CD8-positive, alpha-beta memory T cell (primary cell): Measurements from ENCODE around the gene SLC16A2. TPM values are rescaled to one million over a fixed set of nuclear protein-coding genes. Genes with fewer than 3 reads are reported as not detected.

Experiments
- CTCF ChIA-PET: fragments of 350-600 bp; sonication (Branson Sonifier 250); formaldehyde crosslinking; loops from one replicate; lab custom pipeline; 2021; ENCODE audit warnings: antibody characterized with exemption; lab: Charles Lee
- POLR2A ChIA-PET: fragments of 350-600 bp; sonication (Branson Sonifier 250); formaldehyde crosslinking; loops from one replicate; lab custom pipeline; 2021; ENCODE audit warnings: antibody characterized with exemption; lab: Charles Lee
- DNase-seq, 5 donors: peaks; one replicate each; pipeline versions ENCODE4 v3.0.0 to v3.0.0-alpha.2; 2020 to 2022; ENCODE audit warnings: mixed read lengths in 1 of 5
- H3K27ac ChIP-seq: one replicate; pipeline ENCODE4 v1.7.0; 2013; ENCODE audit warnings: low read depth, mild to moderate bottlenecking, low read length, moderate library complexity
- H3K27me3 ChIP-seq: 2 replicates; pipeline ENCODE4 v1.7.0; 2013; ENCODE audit warnings: low read length, mild to moderate bottlenecking; ENCODE audit not compliant: insufficient read depth, poor library complexity, severe bottlenecking
- H3K36me3 ChIP-seq: 2 replicates; pipeline ENCODE4 v1.7.0; 2013; ENCODE audit warnings: mild to moderate bottlenecking, low read length, moderate library complexity; ENCODE audit not compliant: insufficient read depth
- H3K4me1 ChIP-seq: 2 replicates; pipeline ENCODE4 v1.7.0; 2013; ENCODE audit warnings: mild to moderate bottlenecking, low read length, moderate library complexity; ENCODE audit not compliant: insufficient read depth
- H3K4me3 ChIP-seq: 2 replicates; pipeline ENCODE4 v1.7.0; 2013; ENCODE audit warnings: mild to moderate bottlenecking, low read length
- H3K9me3 ChIP-seq: 2 replicates; pipeline ENCODE4 v1.7.0; 2013; ENCODE audit warnings: mild to moderate bottlenecking, low read length
- H3K27ac Mint-ChIP-seq, 8 donors: one replicate each; pipeline ENCODE4 v1.8.0; 2020 to 2021; ENCODE audit warnings: mixed read lengths in 8 of 8, mild to moderate bottlenecking in 6 of 8, inconsistent platforms in 3 of 8, moderate library complexity in 3 of 8
- H3K27me3 Mint-ChIP-seq, 2 donors: one replicate each; pipeline ENCODE4 v1.8.0; 2020 to 2021; ENCODE audit warnings: mixed read lengths in 2 of 2, mild to moderate bottlenecking in 1 of 2, moderate library complexity in 1 of 2
- H3K36me3 Mint-ChIP-seq, 3 donors: one replicate each; pipeline ENCODE4 v1.8.0; 2020 to 2021; ENCODE audit warnings: mixed read lengths in 3 of 3, inconsistent platforms in 1 of 3, mild to moderate bottlenecking in 1 of 3
- H3K4me1 Mint-ChIP-seq, 3 donors: one replicate each; pipeline ENCODE4 v1.8.0; 2020 to 2021; ENCODE audit warnings: mixed read lengths in 3 of 3, inconsistent platforms in 1 of 3, mild to moderate bottlenecking in 1 of 3
- H3K4me3 Mint-ChIP-seq, 7 donors: one replicate each; pipeline ENCODE4 v1.8.0; 2020 to 2021; ENCODE audit warnings: mixed read lengths in 7 of 7, mild to moderate bottlenecking in 6 of 7, moderate library complexity in 4 of 7, inconsistent platforms in 2 of 7
- H3K9me3 Mint-ChIP-seq, 5 donors: one replicate each; pipeline ENCODE4 v1.8.0; 2020 to 2022; ENCODE audit warnings: mixed read lengths in 5 of 5, mild to moderate bottlenecking in 3 of 5, moderate library complexity in 2 of 5, inconsistent platforms in 1 of 5
- polyA plus RNA-seq: library from polyadenylated mRNA; unstranded; fragments of 300-500 nt; fragmentation: Illumina TruSeq; gene quantifications from one replicate; pipeline ENCODE4 v1.2.3, GENCODE V29; 2021
- total RNA-seq, 2 experiments: library from RNA; stranded (reverse); gene quantifications; one replicate each; pipeline ENCODE4 v1.2.3, GENCODE V29; 2021

SLC16A2 gene
- total and polyA plus RNA-seq, 3 experiments from 2014 or later, result 0.24 to 0.78 (median 0.46) TPM

GRCh38 chrX:74408304-74408703 lies 13.0 kb upstream of the SLC16A2 start:
- no peak overlapping the region for H3K4me3 Mint-ChIP-seq
- no peak overlapping the region for H3K27ac ChIP-seq
- DNase-seq, result no peak
- ChIA-PET CTCF (no interaction called here), POLR2A (no interaction called here)
- no peaks in the 10 kb centered on the region for H3K36me3 Mint-ChIP-seq
- H3K27ac Mint-ChIP-seq, result no peak overlapping the region
- H3K9me3 Mint-ChIP-seq, result no peaks in the 10 kb centered on the region
- H3K4me1 ChIP-seq, result no peaks in the 10 kb centered on the region
- H3K27me3 ChIP-seq, result no peaks in the 10 kb centered on the region
- no peaks in the 10 kb centered on the region for H3K36me3 ChIP-seq
- H3K9me3 ChIP-seq, result no peaks in the 10 kb centered on the region
- H3K4me1 Mint-ChIP-seq, result peaks cover 0 to 2% (median 0%) of the 10 kb centered on the region in 3 donors
- peaks cover 0 to 2% of the 10 kb centered on the region in 2 donors for H3K27me3 Mint-ChIP-seq
- H3K4me3 ChIP-seq, result no peak overlapping the region

DNA sequence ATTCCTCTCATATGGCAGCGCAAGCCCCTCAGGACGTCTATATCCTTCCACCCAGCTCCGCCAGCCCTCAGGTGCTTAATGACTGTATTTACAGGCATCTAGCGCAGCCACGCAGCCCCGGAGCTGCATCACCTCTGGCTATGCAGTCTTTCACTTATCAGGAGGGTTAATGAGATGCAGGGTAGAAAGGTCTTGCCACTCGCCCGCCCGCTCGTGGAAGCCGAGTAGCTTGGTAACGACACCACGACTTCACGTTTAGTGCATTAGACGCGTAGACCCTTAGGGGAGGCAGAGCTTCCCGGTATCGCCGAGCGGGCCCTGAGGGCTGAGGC lies 1.5 kb upstream of the SLC16A2 start:
- Mint-ChIP-seq H3K36me3 (no peaks in the 10 kb centered on the region), H3K27me3 (peaks cover 28 to 30% of the 10 kb centered on the region in 2 donors), H3K4me1 (peaks cover 6 to 18% (median 10%) of the 10 kb centered on the region in 3 donors), H3K9me3 (no peaks in the 10 kb centered on the region), H3K4me3 (peak overlapping the region; percentile 66 to 88 (median 83)), H3K27ac (peak overlapping the region in 1 of 8 donors; percentile 59)
- H3K4me3 ChIP-seq, result peak overlapping the region; percentile 39
- POLR2A ChIA-PET, result no interaction called here
- no peaks in the 10 kb centered on the region for H3K36me3 ChIP-seq
- no peaks in the 10 kb centered on the region for H3K9me3 ChIP-seq
- H3K4me1 ChIP-seq, result no peaks in the 10 kb centered on the region
- no peak overlapping the region for H3K27ac ChIP-seq
- CTCF ChIA-PET, result no interaction called here
- no peaks in the 10 kb centered on the region for H3K27me3 ChIP-seq
- DNase-seq, result peak in 1 of 5 donors; percentile 5

DNA sequence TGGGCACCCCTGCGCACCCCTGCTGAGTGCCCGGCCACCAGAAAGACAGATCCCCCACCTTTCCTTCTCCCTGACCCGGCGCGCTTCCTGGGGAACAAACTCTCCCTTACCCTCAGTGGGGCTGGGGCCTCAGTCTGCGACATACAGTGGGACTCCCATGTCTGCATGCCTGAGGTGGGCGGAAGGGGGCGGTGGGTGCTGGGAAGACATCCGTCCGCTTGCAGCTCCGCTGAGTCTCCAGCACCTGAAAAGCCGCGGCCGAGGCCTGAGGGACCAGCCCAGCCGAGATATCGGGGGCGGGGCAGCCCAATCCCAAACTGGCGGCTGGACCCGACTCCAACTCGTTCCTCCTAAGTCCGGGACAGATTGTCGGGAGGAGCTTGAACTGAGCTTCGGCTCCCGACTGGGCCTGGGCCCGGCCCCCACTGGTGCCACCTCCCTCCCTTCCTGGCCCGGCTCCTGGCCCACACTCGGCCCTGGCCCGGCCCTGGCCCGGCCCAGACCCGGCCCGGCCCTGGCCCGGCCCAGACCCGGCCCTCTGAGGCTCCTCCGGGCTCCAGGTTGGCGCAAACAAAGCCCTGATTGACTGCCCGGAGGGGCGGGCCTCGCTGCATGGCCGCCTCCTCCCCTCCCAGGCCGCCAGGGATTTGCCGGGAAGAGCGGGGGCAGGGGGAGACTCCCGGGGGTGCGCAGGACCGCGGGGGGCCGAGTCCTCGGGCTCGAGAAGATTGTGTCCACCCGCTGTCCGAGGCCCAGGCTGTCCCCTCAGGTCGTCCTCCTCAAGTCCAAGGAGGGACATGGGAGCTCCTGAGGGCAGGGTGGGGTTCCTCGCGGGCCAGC lies 877 bp upstream of the SLC16A2 start:
- Mint-ChIP-seq H3K27me3 (peaks cover 27 to 28% of the 10 kb centered on the region in 2 donors), H3K4me1 (peaks cover 6 to 18% (median 10%) of the 10 kb centered on the region in 3 donors), H3K36me3 (no peaks in the 10 kb centered on the region), H3K9me3 (no peaks in the 10 kb centered on the region), H3K4me3 (peak overlapping the region; percentile 77 to 93 (median 83)), H3K27ac (peak overlapping the region in 1 of 8 donors; percentile 59)
- H3K27ac ChIP-seq, result no peak overlapping the region
- ChIA-PET POLR2A (no interaction called here), CTCF (no interaction called here)
- H3K27me3 ChIP-seq, result no peaks in the 10 kb centered on the region
- no peaks in the 10 kb centered on the region for H3K4me1 ChIP-seq
- peak overlapping the region; percentile 39 for H3K4me3 ChIP-seq
- peak in 3 of 5 donors; percentile 2 to 51 (median 38) for DNase-seq
- no peaks in the 10 kb centered on the region for H3K9me3 ChIP-seq
- no peaks in the 10 kb centered on the region for H3K36me3 ChIP-seq

GRCh38 chrX:74421740-74422352 lies 553 bp downstream of the SLC16A2 start:
- Mint-ChIP-seq H3K36me3 (no peaks in the 10 kb centered on the region), H3K27ac (no peak overlapping the region), H3K4me1 (peaks cover 6 to 18% (median 10%) of the 10 kb centered on the region in 3 donors), H3K9me3 (no peaks in the 10 kb centered on the region), H3K27me3 (peaks cover 22 to 34% of the 10 kb centered on the region in 2 donors), H3K4me3 (peak overlapping the region; percentile 64 to 87 (median 72))
- Histone ChIP-seq H3K36me3 (no peaks in the 10 kb centered on the region), H3K27ac (no peak overlapping the region), H3K27me3 (no peaks in the 10 kb centered on the region), H3K4me3 (no peak overlapping the region), H3K9me3 (no peaks in the 10 kb centered on the region), H3K4me1 (no peaks in the 10 kb centered on the region)
- DNase-seq, result peak in 1 of 5 donors; percentile 2
- ChIA-PET POLR2A (no interaction called here), CTCF (no interaction called here)

DNA sequence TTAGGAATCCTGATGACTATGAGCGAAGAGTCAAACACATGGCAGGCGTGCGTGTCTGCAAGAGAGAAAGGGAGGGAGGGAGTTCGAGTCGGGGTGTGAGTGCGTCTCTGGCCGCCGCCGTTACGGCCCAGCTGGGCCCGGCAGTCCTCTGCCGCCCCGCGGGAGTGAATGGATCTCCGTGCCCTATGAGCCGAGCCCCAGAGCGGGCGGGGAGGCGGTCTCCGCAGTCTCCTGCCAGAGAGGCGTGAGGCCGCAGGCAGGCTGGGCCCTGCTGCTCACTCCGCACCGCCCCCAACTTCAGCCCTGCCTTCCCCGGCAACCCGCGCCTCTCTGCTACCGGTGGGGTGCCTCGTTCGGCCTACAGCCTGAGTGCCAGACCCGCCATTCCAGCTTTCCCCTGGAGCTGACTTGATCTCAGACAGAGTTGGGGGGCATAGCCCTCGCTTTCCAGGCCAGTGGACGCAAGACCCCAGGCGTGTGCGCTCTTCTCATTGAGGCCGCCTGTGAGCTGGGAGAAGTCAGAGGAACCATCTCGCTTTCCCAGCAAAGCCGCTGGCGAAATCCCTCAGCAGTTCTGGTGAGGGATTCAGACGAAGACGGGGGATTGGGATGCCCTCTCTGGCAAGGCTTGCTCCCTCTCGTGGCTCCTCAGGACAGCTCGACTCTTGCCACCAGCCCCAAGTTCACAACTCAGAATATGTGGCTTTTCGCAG lies 1.4 kb downstream of the SLC16A2 start:
- no peak overlapping the region for H3K27ac ChIP-seq
- no peaks in the 10 kb centered on the region for H3K9me3 Mint-ChIP-seq
- H3K9me3 ChIP-seq, result no peaks in the 10 kb centered on the region
- H3K4me1 Mint-ChIP-seq, result peaks cover 6 to 18% (median 10%) of the 10 kb centered on the region in 3 donors
- H3K27ac Mint-ChIP-seq, result peak overlapping the region in 1 of 8 donors; percentile 65
- H3K27me3 Mint-ChIP-seq, result peaks cover 15 to 29% of the 10 kb centered on the region in 2 donors
- no peaks in the 10 kb centered on the region for H3K36me3 Mint-ChIP-seq
- peak overlapping the region; percentile 64 to 87 (median 72) for H3K4me3 Mint-ChIP-seq
- H3K4me1 ChIP-seq, result no peaks in the 10 kb centered on the region
- no peaks in the 10 kb centered on the region for H3K36me3 ChIP-seq
- POLR2A ChIA-PET, result no interaction called here
- peak in 1 of 5 donors; percentile 9 for DNase-seq
- CTCF ChIA-PET, result no interaction called here
- H3K27me3 ChIP-seq, result no peaks in the 10 kb centered on the region
- H3K4me3 ChIP-seq, result no peak overlapping the region

GRCh38 chrX:74423289-74423998 lies 2.2 kb downstream of the SLC16A2 start:
- no peak for DNase-seq
- H3K4me3 Mint-ChIP-seq, result peak overlapping the region in 2 of 7 donors; percentile 50 to 85

DNA sequence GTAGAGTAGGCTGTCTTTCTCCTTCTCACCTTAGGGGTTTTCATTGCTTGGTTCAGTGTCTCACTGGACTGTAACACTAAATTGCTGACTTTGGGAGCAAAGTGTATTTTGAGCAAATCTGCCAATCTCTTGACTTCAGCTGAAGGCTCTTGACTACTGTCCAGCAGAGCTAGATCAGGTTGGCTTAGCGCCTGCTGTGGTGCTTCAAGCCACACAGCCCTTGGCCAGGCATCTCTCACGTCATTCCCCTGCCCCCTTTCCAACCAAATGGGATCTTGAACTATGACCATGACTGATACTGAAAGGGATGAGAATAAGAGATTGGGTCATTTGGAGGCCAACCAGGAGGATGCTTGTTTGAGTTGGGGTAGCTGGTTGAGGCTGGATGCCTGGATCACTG lies 4.8 kb downstream of the SLC16A2 start:
- Mint-ChIP-seq H3K4me3 (no peak overlapping the region), H3K4me1 (peaks cover 2 to 6% (median 6%) of the 10 kb centered on the region in 3 donors), H3K9me3 (no peaks in the 10 kb centered on the region), H3K27ac (no peak overlapping the region), H3K27me3 (peaks cover 0 to 25% of the 10 kb centered on the region in 2 donors), H3K36me3 (no peaks in the 10 kb centered on the region)
- ChIA-PET CTCF (interaction anchor here (1.0 kb wide), 1 partner anchor 44 kb away, joined by 3 read pairs; no protein-coding TSS in a partner anchor), POLR2A (no interaction called here)
- H3K27me3 ChIP-seq, result no peaks in the 10 kb centered on the region
- no peaks in the 10 kb centered on the region for H3K4me1 ChIP-seq
- no peak overlapping the region for H3K27ac ChIP-seq
- H3K36me3 ChIP-seq, result no peaks in the 10 kb centered on the region
- no peaks in the 10 kb centered on the region for H3K9me3 ChIP-seq
- DNase-seq, result no peak
- H3K4me3 ChIP-seq, result no peak overlapping the region

More at GRCh38 chrX:74423289-74423998, 2.2 kb downstream of the SLC16A2 start:
- ChIA-PET POLR2A (no interaction called here), CTCF (no interaction called here)
- Histone ChIP-seq H3K27me3 (no peaks in the 10 kb centered on the region), H3K9me3 (no peaks in the 10 kb centered on the region), H3K27ac (no peak overlapping the region), H3K36me3 (no peaks in the 10 kb centered on the region), H3K4me1 (no peaks in the 10 kb centered on the region), H3K4me3 (no peak overlapping the region)
- peaks cover 6 to 18% (median 10%) of the 10 kb centered on the region in 3 donors for H3K4me1 Mint-ChIP-seq
- H3K27me3 Mint-ChIP-seq, result peaks cover 13 to 32% of the 10 kb centered on the region in 2 donors
- H3K9me3 Mint-ChIP-seq, result no peaks in the 10 kb centered on the region
- no peaks in the 10 kb centered on the region for H3K36me3 Mint-ChIP-seq
- H3K27ac Mint-ChIP-seq, result no peak overlapping the region
